GM06990 (cell line): ENCODE results near the gene GAREM1.

Experiments used
- DNase-seq: peaks from one replicate; pipeline ENCODE4 v3.0.0-alpha.2; 2011; ENCODE audit not compliant: insufficient read length; ENCODE audit errors: extremely low read depth
- H3K27me3 ChIP-seq: replicated peaks from 2 replicates; pipeline ENCODE4 v1.6.0; 2011; ENCODE audit warnings: low read length; ENCODE audit not compliant: control insufficient read depth, insufficient read depth
- H3K36me3 ChIP-seq: 2 replicates; pipeline ENCODE4 v1.5.1; 2011; ENCODE audit warnings: low read length; ENCODE audit not compliant: control insufficient read depth, insufficient read depth
- H3K4me3 ChIP-seq: replicated peaks from 2 replicates; pipeline ENCODE4 v1.5.1; 2011; ENCODE audit warnings: low read depth, mild to moderate bottlenecking, control low read depth, low read length
- CTCF ChIP-seq: IDR thresholded peaks from 2 replicates; pipeline ENCODE4 v1.5.1; 2011; ENCODE audit warnings: low read length, control low read depth, mild to moderate bottlenecking, inconsistent platforms; ENCODE audit not compliant: insufficient read depth, poor library complexity, severe bottlenecking

Gene GAREM1

GRCh38 chr18:32366586-32367538 lies 103.8 kb downstream of the GAREM1 start:
- TF ChIP-seq CTCF = no peak
- DNase-seq = no peak
- Histone ChIP-seq H3K36me3 (no peaks in the 10 kb centered on the region), H3K27me3 (no peaks in the 10 kb centered on the region), H3K4me3 (no peak overlapping the region)

- no peak for DNase-seq
- TF ChIP-seq CTCF = no peak
- Histone ChIP-seq H3K27me3 (no peaks in the 10 kb centered on the region), H3K4me3 (no peak overlapping the region), H3K36me3 (no peaks in the 10 kb centered on the region)
Measured at GRCh38 chr18:32362484-32362883, 108.2 kb downstream of the GAREM1 start.

- no peaks in the 10 kb centered on the region for H3K27me3 ChIP-seq
- H3K36me3 ChIP-seq = no peaks in the 10 kb centered on the region
- DNase-seq = no peak
- H3K4me3 ChIP-seq = no peak overlapping the region
- TF ChIP-seq CTCF = no peak
Measured at GRCh38 chr18:32360682-32361345, 109.9 kb downstream of the GAREM1 start.

- no peak overlapping the region for H3K4me3 ChIP-seq
- TF ChIP-seq CTCF = no peak
- no peaks in the 10 kb centered on the region for H3K27me3 ChIP-seq
- DNase-seq = no peak
- H3K36me3 ChIP-seq = no peaks in the 10 kb centered on the region
Measured at GRCh38 chr18:32358529-32358928, 112.2 kb downstream of the GAREM1 start.

- H3K36me3 ChIP-seq = no peaks in the 10 kb centered on the region
- no peak overlapping the region for H3K4me3 ChIP-seq
- peak; percentile 33 for TF ChIP-seq CTCF
- no peak for DNase-seq
- H3K27me3 ChIP-seq = no peaks in the 10 kb centered on the region
Measured at GRCh38 chr18:32358075-32358474, 112.6 kb downstream of the GAREM1 start.
